Fibroblast of lung (primary cell): ENCODE data around the gene CFAP100. TPM values are rescaled to one million over a fixed set of nuclear protein-coding genes. Genes with fewer than 3 reads are reported as not detected.

Source experiments
- DNase-seq, 2 donors: peaks; one replicate each; pipeline versions ENCODE4 v3.0.0 to v3.0.0-alpha.2; 2010; ENCODE audit warnings: low read depth in 2 of 2
- H2AFZ ChIP-seq: 2 replicates; pipeline ENCODE4 v1.5.1; 2012; ENCODE audit warnings: low read length, control low read depth, inconsistent platforms
- H3K27ac ChIP-seq: 2 replicates; pipeline ENCODE4 v1.5.1; 2011; ENCODE audit warnings: low read length, control low read depth; ENCODE audit not compliant: insufficient read depth
- H3K27me3 ChIP-seq: 2 replicates; pipeline ENCODE4 v1.5.1; 2011; ENCODE audit warnings: mild to moderate bottlenecking, low read length; ENCODE audit not compliant: control insufficient read depth, insufficient read depth
- H3K36me3 ChIP-seq: 2 replicates; pipeline ENCODE4 v1.5.1; 2011; ENCODE audit warnings: low read length; ENCODE audit not compliant: control insufficient read depth, insufficient read depth
- H3K4me1 ChIP-seq: 2 replicates; pipeline ENCODE4 v1.5.1; 2011; ENCODE audit warnings: low read length; ENCODE audit not compliant: control insufficient read depth, insufficient read depth; ENCODE audit errors: extremely low read depth
- H3K4me2 ChIP-seq: 2 replicates; pipeline ENCODE4 v1.5.1; 2011; ENCODE audit warnings: low read length, control low read depth; ENCODE audit not compliant: insufficient read depth; ENCODE audit errors: extremely low read depth
- H3K4me3 ChIP-seq, 4 experiments: fragments of 200-600 bp in 1 of 4; sonication (generic) in 1 of 4; replicated peaks in 1 of 4; 2 replicates each; pipeline ENCODE4 v1.5.1; 2011 to 2016; ENCODE audit warnings: low read length in 4 of 4, low read depth in 3 of 4, mild to moderate bottlenecking in 3 of 4, control low read depth in 2 of 4, inconsistent platforms in 1 of 4, mixed read lengths in 1 of 4; ENCODE audit not compliant: insufficient read depth in 1 of 4; ENCODE audit errors: control extremely low read depth in 1 of 4
- H3K79me2 ChIP-seq: 2 replicates; pipeline ENCODE4 v1.5.1; 2012; ENCODE audit warnings: mild to moderate bottlenecking, low read length, inconsistent platforms; ENCODE audit not compliant: control insufficient read depth, insufficient read depth
- H3K9ac ChIP-seq: 2 replicates; pipeline ENCODE4 v1.5.1; 2011; ENCODE audit warnings: mild to moderate bottlenecking, low read length, control low read depth; ENCODE audit not compliant: insufficient read depth
- H3K9me3 ChIP-seq: 2 replicates; pipeline ENCODE4 v1.5.1; 2012; ENCODE audit warnings: low read depth, low read length; ENCODE audit not compliant: control insufficient read depth, insufficient read depth
- H4K20me1 ChIP-seq: 2 replicates; pipeline ENCODE4 v1.5.1; 2011; ENCODE audit warnings: low read length; ENCODE audit not compliant: control insufficient read depth, insufficient read depth; ENCODE audit errors: extremely low read depth
- CTCF ChIP-seq, 2 donors: IDR thresholded peaks in 1 of 2; conservative IDR thresholded peaks in 1 of 2; 1 replicate in 1 of 2; 2 replicates in 1 of 2; pipeline ENCODE4 v1.5.1; 2011 to 2012; ENCODE audit warnings: low read length in 2 of 2, control low read depth in 1 of 2, inconsistent platforms in 1 of 2, low read depth in 1 of 2, mild to moderate bottlenecking in 1 of 2
- EZH2 ChIP-seq: IDR thresholded peaks from 2 replicates; pipeline ENCODE4 v1.5.1; 2012; ENCODE audit warnings: low read length, control low read depth, mild to moderate bottlenecking; ENCODE audit errors: missing control alignments
- polyA plus RNA-seq, 2 donors: library from polyadenylated mRNA; depleted of rRNA in 1 of 2; stranded (reverse) in 1 of 2; unstranded in 1 of 2; fragments of >200 nt; gene quantifications; 2 replicates each; pipeline ENCODE4 v1.2.1, GENCODE V29; 2011 to 2012; ENCODE audit warnings: missing spikeins in 1 of 2
- total RNA-seq: library from RNA; depleted of rRNA; stranded (reverse); fragments of >200 nt; gene quantifications from 2 replicates; pipeline ENCODE4 v1.2.1, GENCODE V29; 2014

Gene CFAP100
- total and polyA plus RNA-seq, 2 donors (not counting 1 experiment from before 2014, with no cell fraction given), result not detected

GRCh38 chr3:126389794-126390146, 4.9 kb upstream of the CFAP100 start:
- H2AFZ ChIP-seq, result no peak overlapping the region
- H3K27me3 ChIP-seq, result peaks cover 16% of the 10 kb centered on the region
- no peak overlapping the region for H3K4me2 ChIP-seq
- H3K27ac ChIP-seq, result no peak overlapping the region
- H3K4me1 ChIP-seq, result no peaks in the 10 kb centered on the region
- no peaks in the 10 kb centered on the region for H3K36me3 ChIP-seq
- H4K20me1 ChIP-seq, result no peaks in the 10 kb centered on the region
- DNase-seq, result no peak
- H3K79me2 ChIP-seq, result no peaks in the 10 kb centered on the region
- H3K9ac ChIP-seq, result no peak overlapping the region
- no peaks in the 10 kb centered on the region for H3K9me3 ChIP-seq
- H3K4me3 ChIP-seq, result no peak overlapping the region
- TF ChIP-seq EZH2, result no peak
- no peak for TF ChIP-seq CTCF (conservative IDR thresholded peaks at IDR 0.05 in 1 of 2, IDR thresholded peaks at IDR 0.05 in 1 of 2; ENCODE audit: low read depth in 1 of 2, low read length in 2 of 2)

GRCh38 chr3:126390201-126390600, 4.5 kb upstream of the CFAP100 start:
- TF ChIP-seq CTCF (conservative IDR thresholded peaks at IDR 0.05 in 1 of 2, IDR thresholded peaks at IDR 0.05 in 1 of 2; ENCODE audit: low read depth in 1 of 2, low read length in 2 of 2) (no peak), EZH2 (no peak)
- H3K4me1 ChIP-seq, result no peaks in the 10 kb centered on the region
- no peak overlapping the region for H2AFZ ChIP-seq
- no peak overlapping the region for H3K27ac ChIP-seq
- no peaks in the 10 kb centered on the region for H3K36me3 ChIP-seq
- H3K9ac ChIP-seq, result no peak overlapping the region
- H3K79me2 ChIP-seq, result no peaks in the 10 kb centered on the region
- no peaks in the 10 kb centered on the region for H4K20me1 ChIP-seq
- no peak overlapping the region for H3K4me3 ChIP-seq
- no peak for DNase-seq
- H3K4me2 ChIP-seq, result no peak overlapping the region
- peaks cover 16% of the 10 kb centered on the region for H3K27me3 ChIP-seq
- H3K9me3 ChIP-seq, result no peaks in the 10 kb centered on the region

- Histone ChIP-seq H3K36me3 (no peaks in the 10 kb centered on the region), H3K4me3 (no peak overlapping the region), H3K79me2 (no peaks in the 10 kb centered on the region), H3K27me3 (peaks cover 16% of the 10 kb centered on the region), H3K9me3 (no peaks in the 10 kb centered on the region), H3K9ac (no peak overlapping the region), H4K20me1 (no peaks in the 10 kb centered on the region), H3K4me2 (no peak overlapping the region), H3K27ac (no peak overlapping the region), H2AFZ (no peak overlapping the region), H3K4me1 (no peaks in the 10 kb centered on the region)
- no peak for DNase-seq
- TF ChIP-seq EZH2, result no peak
- no peak for TF ChIP-seq CTCF (conservative IDR thresholded peaks at IDR 0.05 in 1 of 2, IDR thresholded peaks at IDR 0.05 in 1 of 2; ENCODE audit: low read depth in 1 of 2, low read length in 2 of 2)
Measured at GRCh38 chr3:126390751-126391150, 4.0 kb upstream of the CFAP100 start.
